ENCODE results near the gene TMED10.

Gene TMED10

DNA sequence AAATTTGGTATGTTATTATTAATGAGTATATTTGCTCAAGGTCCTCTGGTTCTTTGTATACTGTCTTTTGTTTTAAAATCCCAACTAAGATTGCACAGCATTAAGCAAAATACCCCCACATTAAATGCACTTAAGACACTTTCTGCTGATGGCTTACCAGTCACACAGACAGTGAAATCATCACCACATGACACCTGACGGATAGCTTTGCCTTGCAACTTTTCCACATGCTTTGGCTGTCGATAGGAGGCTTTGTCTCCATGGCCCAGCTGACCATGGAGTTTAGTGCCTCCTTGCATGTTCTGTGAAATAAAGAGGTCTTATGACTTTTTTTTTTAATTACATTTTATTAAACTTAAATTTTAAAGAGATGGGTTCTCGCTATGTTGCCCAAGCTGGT, 69.2 kb downstream of the TMED10 start:
- DNase-seq, result no peak
- in situ Hi-C loops (cut with MboI; ENCODE audit: low pct_unique_long_range_greater_than_20kb, low sequenced_read_pairs), result no loop called here

DNA sequence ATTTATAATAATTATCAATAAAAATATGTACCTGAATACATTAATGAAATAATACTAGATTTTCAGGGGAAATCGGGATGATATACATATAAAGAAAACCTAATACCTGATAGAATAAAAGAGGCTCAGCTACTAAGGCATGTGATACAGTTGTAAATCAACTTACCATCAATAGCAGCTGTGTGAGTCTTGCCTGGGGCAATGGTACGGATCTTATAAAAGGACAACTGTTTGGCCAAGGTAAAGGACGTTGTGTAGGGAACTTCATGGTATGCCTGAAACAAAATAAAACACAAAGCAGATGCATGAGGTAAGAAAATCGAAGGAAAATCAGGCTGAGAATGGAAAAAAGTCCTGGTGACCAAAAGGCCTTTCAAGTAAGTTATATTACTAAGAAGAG, 74.9 kb downstream of the TMED10 start:
- in situ Hi-C loops (cut with MboI; ENCODE audit: low pct_unique_long_range_greater_than_20kb, low sequenced_read_pairs), result no loop called here
- DNase-seq, result no peak

DNA sequence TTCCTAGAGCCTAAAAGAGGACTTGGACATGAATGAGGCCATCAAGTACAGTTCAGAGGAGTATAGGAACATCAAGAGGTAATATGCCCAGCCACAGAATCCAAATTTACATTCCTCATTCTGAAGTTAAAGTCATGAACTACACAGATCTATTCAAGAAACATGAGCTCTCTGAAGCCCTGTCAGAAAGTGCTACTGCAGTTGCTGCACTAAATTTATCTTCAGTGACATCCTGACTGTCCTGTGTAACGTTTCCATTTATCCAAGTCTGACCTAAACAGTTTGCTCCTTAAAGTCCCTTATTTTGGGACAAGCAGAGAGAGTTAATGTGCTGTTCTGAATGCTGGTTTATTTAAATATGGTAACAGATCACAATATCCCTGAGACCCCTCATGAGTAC, 77.7 kb downstream of the TMED10 start:
- DNase-seq, result no peak
- in situ Hi-C loops (cut with MboI; ENCODE audit: low pct_unique_long_range_greater_than_20kb, low sequenced_read_pairs), result loop anchor here (25.0 kb wide), 2 partner anchors 186 to 486 kb away; partner anchors contain the start of genes LTBP2 and RPS6KL1

DNA sequence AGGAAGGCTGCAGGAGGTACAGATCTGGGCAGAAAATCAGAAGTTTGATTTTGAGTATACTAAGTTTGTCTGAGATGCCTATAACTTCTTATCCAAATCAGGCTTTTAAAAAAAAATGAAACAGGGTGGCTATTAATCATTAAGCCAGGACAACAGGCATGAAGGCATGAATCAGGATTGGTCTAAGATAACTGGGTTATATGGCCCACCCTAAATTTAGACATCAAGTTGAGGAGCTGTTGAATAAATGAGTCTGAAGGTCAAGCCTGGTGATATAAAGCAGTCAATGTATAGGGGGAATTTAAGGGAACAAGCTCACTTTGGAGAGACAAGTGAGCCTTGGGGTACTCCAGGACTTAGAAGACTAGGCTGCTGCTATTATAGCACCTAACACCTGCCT, 78.2 kb downstream of the TMED10 start:
- DNase-seq, result no peak
- in situ Hi-C loops (cut with MboI; ENCODE audit: low pct_unique_long_range_greater_than_20kb, low sequenced_read_pairs), result loop anchor here (25.0 kb wide), 2 partner anchors 186 to 486 kb away; partner anchors contain the start of genes LTBP2 and RPS6KL1

DNA sequence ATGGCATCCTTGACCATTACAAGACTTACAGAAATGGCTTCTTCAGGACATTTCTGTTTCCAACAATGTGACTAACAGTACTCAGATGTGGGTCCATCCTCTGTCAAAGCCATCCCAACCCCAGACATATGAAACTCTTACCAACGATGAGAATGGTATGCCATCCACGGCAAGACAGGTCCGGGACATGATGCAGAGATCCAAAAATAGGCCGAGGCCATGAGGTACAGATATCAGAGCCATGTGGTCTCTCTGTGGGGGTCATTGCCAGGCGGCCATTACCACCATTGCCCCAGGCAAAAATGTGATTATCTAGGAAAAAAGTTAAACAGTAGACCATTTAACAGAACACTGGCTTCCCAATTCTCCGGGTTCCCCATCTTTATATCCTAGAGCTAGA, 79.5 kb downstream of the TMED10 start:
- in situ Hi-C loops (cut with MboI; ENCODE audit: low pct_unique_long_range_greater_than_20kb, low sequenced_read_pairs), result loop anchor here (25.0 kb wide), 2 partner anchors 185 to 485 kb away; partner anchors contain the start of genes LTBP2 and RPS6KL1
- DNase-seq, result no peak

DNA sequence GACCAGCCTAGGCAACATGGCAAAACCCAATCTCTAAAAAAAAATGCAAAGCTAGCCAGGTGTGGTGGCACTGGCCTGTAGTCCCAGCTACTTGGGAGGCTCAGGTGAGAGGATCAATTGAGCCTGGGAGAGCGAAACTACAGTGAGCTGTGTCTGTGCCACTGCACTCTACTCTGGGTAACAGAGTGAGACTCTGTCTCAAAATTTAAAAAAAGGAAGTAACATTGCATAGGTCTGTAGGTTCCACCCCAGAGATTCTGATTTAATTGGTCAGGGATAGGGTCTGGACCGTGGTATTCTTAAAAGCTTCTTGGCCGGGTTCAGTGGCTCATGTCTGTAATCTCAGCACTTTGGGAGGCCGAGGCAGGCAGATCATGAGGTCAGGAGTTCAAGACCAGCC, 80.7 kb downstream of the TMED10 start:
- no peak for DNase-seq
- in situ Hi-C loops (cut with MboI; ENCODE audit: low pct_unique_long_range_greater_than_20kb, low sequenced_read_pairs), result loop anchor here (25.0 kb wide), 2 partner anchors 183 to 483 kb away; partner anchors contain the start of genes LTBP2 and RPS6KL1

DNA sequence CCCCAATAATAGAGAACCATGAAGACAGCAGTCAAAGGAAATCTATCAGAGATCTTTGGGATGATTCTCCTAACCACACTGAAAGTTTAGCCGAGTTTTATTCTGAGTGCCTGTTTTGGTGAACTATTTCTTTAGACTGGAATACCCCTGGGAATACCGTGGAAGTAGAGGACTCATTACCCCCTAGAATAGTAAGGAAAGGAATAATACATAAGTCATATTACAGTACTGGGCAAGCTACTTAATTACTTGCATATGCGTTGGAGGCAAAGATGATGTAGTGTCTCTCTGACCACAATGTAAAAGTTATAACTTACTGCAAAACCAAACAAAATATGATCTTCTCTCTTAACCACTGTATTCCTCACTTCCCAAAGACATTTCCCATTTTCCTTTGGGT, 81.5 kb downstream of the TMED10 start:
- DNase-seq, result no peak
- in situ Hi-C loops (cut with MboI; ENCODE audit: low pct_unique_long_range_greater_than_20kb, low sequenced_read_pairs), result loop anchor here (25.0 kb wide), 2 partner anchors 183 to 483 kb away; partner anchors contain the start of genes LTBP2 and RPS6KL1

DNA sequence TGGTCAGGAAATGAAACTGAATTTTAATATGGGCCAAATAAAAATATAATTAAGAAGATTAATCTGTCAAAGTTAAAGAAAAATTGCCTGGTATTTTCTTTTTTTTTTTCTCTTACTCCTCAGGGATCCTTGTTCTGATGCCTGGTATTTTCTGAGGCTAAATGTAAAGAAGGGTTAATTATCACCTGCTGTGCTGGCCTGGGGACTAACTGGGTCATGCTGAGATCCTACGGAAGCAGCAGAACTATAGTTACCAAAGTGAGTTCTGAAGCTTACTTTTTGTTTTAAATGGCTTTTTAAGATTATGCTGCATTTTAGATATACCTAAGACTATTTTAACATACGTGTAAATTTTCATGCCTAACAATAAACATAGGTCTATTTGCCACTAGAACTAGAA, 83.7 kb downstream of the TMED10 start:
- DNase-seq, result no peak
- in situ Hi-C loops (cut with MboI; ENCODE audit: low pct_unique_long_range_greater_than_20kb, low sequenced_read_pairs), result loop anchor here (25.0 kb wide), 2 partner anchors 180 to 480 kb away; partner anchors contain the start of genes LTBP2 and RPS6KL1

DNA sequence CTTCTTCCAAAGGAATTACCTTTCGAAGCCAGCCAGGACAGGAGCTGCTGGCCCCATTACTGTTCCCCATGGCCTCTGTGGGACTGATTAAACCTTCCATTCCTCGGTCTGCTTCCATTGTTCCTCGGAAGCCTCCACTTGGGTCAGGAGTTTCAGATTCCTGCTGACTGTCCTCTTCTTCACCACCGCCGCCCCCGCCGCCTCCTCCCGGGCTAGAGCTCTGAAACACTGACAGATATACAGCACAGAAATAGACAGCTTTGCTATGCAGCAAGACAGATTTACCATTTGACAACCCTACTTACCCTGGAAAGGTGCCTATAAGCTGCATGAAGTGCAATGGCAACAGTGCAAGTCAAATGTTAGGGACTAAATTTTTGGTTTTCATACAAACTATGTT, 85.2 kb downstream of the TMED10 start:
- in situ Hi-C loops (cut with MboI; ENCODE audit: low pct_unique_long_range_greater_than_20kb, low sequenced_read_pairs), result loop anchor here (25.0 kb wide), 2 partner anchors 179 to 479 kb away; partner anchors contain the start of genes LTBP2 and RPS6KL1
- DNase-seq, result no peak

DNA sequence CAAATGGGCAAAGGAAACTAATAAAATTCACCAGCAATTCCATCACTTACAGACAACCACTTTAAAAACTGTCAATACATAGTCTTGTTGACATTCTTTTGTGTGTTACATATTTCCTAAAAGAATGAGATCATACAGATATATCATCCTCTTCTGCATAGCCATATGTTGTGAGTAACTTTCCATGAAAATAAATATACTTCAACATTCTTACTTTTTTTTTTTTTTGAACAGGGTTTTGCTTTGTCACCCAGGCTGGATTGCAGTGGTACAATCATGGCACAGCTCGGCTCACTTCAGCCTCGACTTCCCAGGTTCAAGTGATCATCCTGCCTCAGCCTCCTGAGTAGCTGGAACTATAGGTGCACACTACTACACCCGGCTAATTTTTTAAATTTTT, 86.1 kb downstream of the TMED10 start:
- no peak for DNase-seq
- in situ Hi-C loops (cut with MboI; ENCODE audit: low pct_unique_long_range_greater_than_20kb, low sequenced_read_pairs), result loop anchor here (25.0 kb wide), 2 partner anchors 178 to 478 kb away; partner anchors contain the start of genes LTBP2 and RPS6KL1

DNA sequence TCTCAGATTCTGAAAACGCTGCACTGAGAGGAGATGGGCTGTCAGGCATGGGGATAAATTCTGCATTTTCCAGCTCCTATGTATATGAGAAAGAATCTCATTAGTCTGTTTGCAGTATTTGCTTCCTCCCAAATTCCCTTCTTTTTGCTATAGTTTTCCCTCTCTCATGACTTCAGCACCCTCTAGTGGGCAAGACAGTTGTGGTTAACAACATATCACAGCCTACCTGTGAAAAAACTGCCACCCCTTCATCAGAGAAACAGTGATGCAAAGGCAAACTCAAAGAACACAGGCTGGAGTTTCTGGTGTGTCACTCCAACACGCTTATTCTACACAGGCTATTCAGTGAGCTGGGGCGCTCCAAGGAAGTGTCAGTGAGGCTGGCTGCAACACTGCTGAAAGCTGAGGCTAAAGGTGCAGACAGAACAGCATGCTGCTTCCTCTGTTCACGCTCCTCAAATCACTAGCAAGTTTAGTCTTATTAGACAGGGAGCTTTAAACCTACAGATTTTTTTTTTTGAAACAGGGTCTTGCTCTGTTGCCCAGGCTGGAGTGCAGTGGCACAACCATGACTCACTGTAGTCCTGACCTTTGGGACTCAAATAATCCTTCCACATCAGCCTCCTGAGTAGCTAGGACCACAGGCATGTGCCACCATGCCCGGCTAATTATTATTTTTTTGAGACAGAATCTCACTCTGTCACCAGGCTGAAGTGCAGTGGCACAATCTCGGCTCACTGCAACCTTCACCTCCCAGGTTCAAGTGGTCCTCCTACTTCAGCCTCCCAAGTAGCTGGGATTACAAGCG, 87.6 kb downstream of the TMED10 start:
- in situ Hi-C loops (cut with MboI; ENCODE audit: low pct_unique_long_range_greater_than_20kb, low sequenced_read_pairs), result loop anchor here (25.0 kb wide), 2 partner anchors 176 to 476 kb away; partner anchors contain the start of genes LTBP2 and RPS6KL1
- DNase-seq, result peak; percentile 80

DNA sequence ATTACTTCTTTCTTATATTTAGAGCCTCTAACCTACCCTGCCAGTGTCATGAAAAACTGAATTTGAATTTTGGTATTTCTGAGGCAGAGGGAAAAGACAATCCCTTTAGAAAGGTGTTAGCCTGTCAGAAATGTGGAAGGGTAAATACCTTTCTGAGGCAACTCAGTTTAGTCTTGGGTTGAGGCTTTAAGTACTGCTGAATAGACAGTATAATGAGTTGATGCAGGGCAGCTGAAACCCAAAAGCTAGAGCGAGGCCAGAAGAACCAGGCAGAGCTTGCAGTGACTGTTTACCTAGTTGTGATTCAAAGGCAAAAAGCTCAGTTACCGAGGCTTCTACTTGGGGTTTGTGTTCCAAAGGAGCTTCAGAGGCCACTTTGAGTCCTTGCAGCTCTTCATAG, 88.3 kb downstream of the TMED10 start:
- in situ Hi-C loops (cut with MboI; ENCODE audit: low pct_unique_long_range_greater_than_20kb, low sequenced_read_pairs), result loop anchor here (25.0 kb wide), 2 partner anchors 176 to 476 kb away; partner anchors contain the start of genes LTBP2 and RPS6KL1

DNA sequence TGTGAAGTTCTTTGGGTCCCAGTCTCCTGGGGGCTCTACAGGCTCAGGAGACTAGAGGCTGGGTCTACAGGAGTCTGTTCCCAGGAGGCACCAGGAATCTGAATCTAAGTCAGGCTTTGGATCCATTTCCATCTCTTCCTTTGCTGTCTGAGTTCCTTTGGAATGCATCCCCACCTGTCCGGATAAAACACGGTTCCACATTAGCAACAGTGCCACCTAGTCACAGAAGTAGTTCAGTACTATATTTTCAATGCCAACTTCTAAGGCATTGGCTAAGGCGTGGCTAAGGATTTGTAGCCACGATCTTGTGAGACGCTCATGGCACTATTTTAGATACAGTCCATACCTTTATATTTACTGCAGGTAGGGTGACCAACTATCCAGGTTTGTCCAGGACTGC, 91.9 kb downstream of the TMED10 start:
- DNase-seq, result no peak
- in situ Hi-C loops (cut with MboI; ENCODE audit: low pct_unique_long_range_greater_than_20kb, low sequenced_read_pairs), result loop anchor here (25.0 kb wide), 2 partner anchors 172 to 472 kb away; partner anchors contain the start of genes LTBP2 and RPS6KL1

More for the DNA sequence above, 88.3 kb downstream of the TMED10 start:
- DNase-seq, result no peak

DNA sequence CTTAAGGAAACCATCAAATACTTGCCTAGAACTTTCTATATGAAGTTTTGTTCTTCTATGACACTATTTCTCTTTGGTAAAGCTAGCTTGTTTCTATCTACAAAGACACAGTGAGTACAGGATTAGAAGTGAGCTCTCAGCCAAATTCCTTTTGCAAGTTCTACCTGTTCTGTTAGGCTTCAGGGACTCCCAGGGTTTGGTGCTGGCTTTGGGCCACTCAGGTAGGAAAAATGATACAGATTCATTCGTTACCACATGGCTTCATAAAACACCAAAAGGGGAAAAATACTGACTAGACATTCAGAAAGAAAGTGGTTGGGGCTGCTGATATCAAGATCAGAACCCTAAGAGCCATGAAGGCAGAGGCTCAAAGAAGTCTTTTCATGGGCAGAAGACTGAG, 93.1 kb downstream of the TMED10 start:
- in situ Hi-C loops (cut with MboI; ENCODE audit: low pct_unique_long_range_greater_than_20kb, low sequenced_read_pairs), result loop anchor here (25.0 kb wide), 2 partner anchors 171 to 471 kb away; partner anchors contain the start of genes LTBP2 and RPS6KL1
- no peak for DNase-seq

DNA sequence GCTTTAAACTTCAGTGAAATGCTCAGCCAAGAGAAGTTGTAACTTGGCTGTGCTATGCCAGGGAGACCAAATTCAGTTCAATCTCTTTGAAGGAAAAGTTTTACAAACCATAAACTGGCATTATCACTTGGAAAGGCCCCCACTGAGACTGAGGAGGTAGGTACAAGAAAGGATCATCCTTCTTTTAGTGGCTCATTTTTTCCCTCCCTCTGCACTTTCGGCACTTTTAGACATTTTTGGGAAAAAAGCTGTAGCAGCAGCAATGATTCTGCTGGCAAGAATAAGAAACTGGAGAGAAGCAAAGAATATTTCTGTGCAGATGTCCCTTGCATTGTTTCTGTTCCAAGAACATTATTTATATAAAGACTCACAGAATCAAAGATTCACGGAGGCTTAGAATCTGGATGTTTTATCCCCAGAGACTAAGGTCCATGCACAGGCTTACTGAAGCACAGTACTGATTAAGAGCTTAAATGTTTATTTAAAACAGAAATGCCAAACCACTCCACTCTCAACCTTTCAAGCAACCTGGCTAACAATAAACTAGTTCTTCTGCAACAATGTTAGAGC, 94.7 kb downstream of the TMED10 start:
- in situ Hi-C loops (cut with MboI; ENCODE audit: low pct_unique_long_range_greater_than_20kb, low sequenced_read_pairs), result loop anchor here (25.0 kb wide), 2 partner anchors 169 to 469 kb away; partner anchors contain the start of genes LTBP2 and RPS6KL1
- DNase-seq, result no peak

Data from KBM-7 (cell line).